GM12878 (cell line): ENCODE data around the gene PLPP7. TPM values are rescaled to one million over a fixed set of nuclear protein-coding genes. Genes with fewer than 3 reads are reported as not detected.

ENCODE experiments used
- ATAC-seq: fragments of 200-7000 bp; cut with Tn5 transposase; 3 replicates; pipeline ENCODE4 v1.9.1; 2020; ENCODE audit warnings: mild to moderate bottlenecking, moderate library complexity
- BruUV-seq: library from RNA; stranded (reverse); fragments of 400-500 nt; replicated peaks from 2 replicates; lab custom pipeline; 2021; lab: Mats Ljungman, UMichigan
- CTCF ChIA-PET: fragments of 300-600 bp; sonication (Branson Sonifier 250); formaldehyde crosslinking; extraction: SDS; loops from one replicate; lab custom pipeline; 2021; ENCODE audit warnings: inconsistent platforms; lab: Yijun Ruan, JAX
- POLR2A ChIA-PET: fragments of 350-600 bp; formaldehyde crosslinking; extraction: SDS; loops from one replicate; lab custom pipeline; 2021; ENCODE audit warnings: inconsistent platforms; lab: Charles Lee
- RAD21 ChIA-PET: fragments of 300-600 bp; sonication (Branson Sonifier 250); formaldehyde crosslinking; loops from one replicate; lab custom pipeline; 2023; ENCODE audit warnings: antibody characterized with exemption; ENCODE audit not compliant: unreplicated experiment; lab: Charles Lee
- SMC1A ChIA-PET: fragments of 300-600 bp; sonication (Branson Sonifier 250); formaldehyde crosslinking; loops from one replicate; lab custom pipeline; 2023; ENCODE audit not compliant: unreplicated experiment, uncharacterized antibody; lab: Charles Lee
- DNase-seq: peaks from one replicate; pipeline ENCODE4 v3.0.0-alpha.2; 2011; ENCODE audit warnings: low read depth, low spot score
- FAIRE-seq: peaks from 3 replicates; lab custom pipeline; 2011; peaks lifted over from hg19 to GRCh38; lab: Jason Lieb, UNC
- H2AFZ ChIP-seq: 2 replicates; pipeline ENCODE4 v1.6.0; 2011; ENCODE audit warnings: low read depth, low read length, control low read depth; ENCODE audit not compliant: control insufficient read depth
- H3K27ac ChIP-seq: 2 replicates; pipeline ENCODE4 v1.5.1; 2011; ENCODE audit warnings: control low read depth; ENCODE audit not compliant: control insufficient read depth, insufficient read depth
- H3K27me3 ChIP-seq, 2 experiments: replicated peaks in 1 of 2; 2 replicates each; pipeline versions ENCODE4 v1.6.0 to v1.6.1; 2011; ENCODE audit warnings: low read length in 1 of 2; ENCODE audit not compliant: control insufficient read depth in 2 of 2, insufficient read depth in 2 of 2
- H3K36me3 ChIP-seq, 2 experiments: 2 replicates each; pipeline ENCODE4 v1.5.1; 2011; ENCODE audit warnings: low read length in 1 of 2; ENCODE audit not compliant: control insufficient read depth in 2 of 2, insufficient read depth in 2 of 2
- H3K4me1 ChIP-seq: 2 replicates; pipeline ENCODE4 v1.6.1; 2011; ENCODE audit warnings: mild to moderate bottlenecking, low read length, moderate library complexity, mixed read lengths; ENCODE audit not compliant: control insufficient read depth, insufficient read depth
- H3K4me2 ChIP-seq: 2 replicates; pipeline ENCODE4 v1.6.0; 2011; ENCODE audit warnings: control low read depth; ENCODE audit not compliant: control insufficient read depth, insufficient read depth
- H3K4me3 ChIP-seq: fragments of 200-600 bp; sonication (generic); 2 replicates; pipeline ENCODE4 v1.5.1; 2016
- H3K79me2 ChIP-seq: 2 replicates; pipeline ENCODE4 v1.6.0; 2011; ENCODE audit warnings: low read length; ENCODE audit not compliant: control insufficient read depth, insufficient read depth
- H3K9ac ChIP-seq: 2 replicates; pipeline ENCODE4 v1.8.0; 2011; ENCODE audit warnings: low read length, control low read depth, mixed read lengths; ENCODE audit not compliant: control insufficient read depth, insufficient read depth
- H3K9me3 ChIP-seq: replicated peaks from 3 replicates; pipeline ENCODE4 v1.5.1; 2011; ENCODE audit warnings: mild to moderate bottlenecking, low read length; ENCODE audit not compliant: control insufficient read depth, insufficient read depth
- H4K20me1 ChIP-seq: 2 replicates; pipeline ENCODE4 v1.6.0; 2011; ENCODE audit not compliant: control insufficient read depth, insufficient read depth
- ATF2 ChIP-seq: IDR thresholded peaks from 2 replicates; pipeline ENCODE4 v1.6.1; 2012; ENCODE audit warnings: low read length, inconsistent platforms
- CREB1 ChIP-seq: IDR thresholded peaks from 2 replicates; pipeline ENCODE4 v1.6.1; 2012; ENCODE audit warnings: low read depth, mild to moderate bottlenecking, inconsistent platforms
- KAT2A ChIP-seq: conservative IDR thresholded peaks from 2 replicates; pipeline ENCODE4 v1.6.1; 2011; ENCODE audit warnings: low read depth, low read length; ENCODE audit not compliant: control insufficient read depth
- MLLT1 ChIP-seq: fragments of 450-650 bp; IDR thresholded peaks from 2 replicates; pipeline ENCODE4 v1.6.1; 2016; ENCODE audit warnings: mild to moderate bottlenecking
- NFYA ChIP-seq: IDR thresholded peaks from 2 replicates; pipeline ENCODE4 v1.6.1; 2011; ENCODE audit warnings: low read depth, mild to moderate bottlenecking, low read length, improper control_type of control experiment, borderline replicate concordance
- PKNOX1 ChIP-seq: fragments of 450-650 bp; IDR thresholded peaks from 2 replicates; pipeline ENCODE4 v1.6.1; 2016; ENCODE audit warnings: mild to moderate bottlenecking
- POLR2A ChIP-seq: IDR thresholded peaks from 2 replicates; pipeline ENCODE4 v1.6.1; 2011; ENCODE audit warnings: low read depth, mild to moderate bottlenecking, low read length
- RCOR1 ChIP-seq: conservative IDR thresholded peaks from 2 replicates; pipeline ENCODE4 v1.6.1; 2012; ENCODE audit warnings: low read depth, low read length, improper control_type of control experiment
- RELB ChIP-seq: fragments of 450-650 bp; IDR thresholded peaks from 2 replicates; pipeline ENCODE4 v1.6.1; 2017; ENCODE audit warnings: low read depth, mild to moderate bottlenecking, moderate library complexity
- SMAD5 ChIP-seq: IDR thresholded peaks from 2 replicates; pipeline ENCODE4 v1.6.1; 2016; ENCODE audit warnings: antibody characterized with exemption, low read depth
- ZNF217 ChIP-seq: fragments of 450-650 bp; IDR thresholded peaks from 2 replicates; pipeline ENCODE4 v1.6.1; 2017; ENCODE audit warnings: antibody characterized with exemption, mild to moderate bottlenecking
- ZNF622 ChIP-seq: fragments of 450-650 bp; IDR thresholded peaks from 2 replicates; pipeline ENCODE4 v1.6.1; 2017; ENCODE audit warnings: mild to moderate bottlenecking, inconsistent platforms
- WGBS: methylation state at CpG from one replicate; pipeline ENCODE4 v1.1.6; 2016; ENCODE audit warnings: low lambda C conversion rate; ENCODE audit not compliant: insufficient replicate concordance, insufficient coverage; ENCODE audit errors: missing lambda C conversion rate; 5-methylcytosine and 5-hydroxymethylcytosine counted together
- in situ Hi-C: fragments of 300-500 bp; cut with MboI; formaldehyde crosslinking; loops from 9 replicates; pipeline ENCODE4 v1.14.3; 2018; ENCODE audit warnings: mixed read lengths
- intact Hi-C: fragments of 100-400 bp; cut with micrococcal nuclease; formaldehyde crosslinking; loops from one replicate; pipeline ENCODE4 v1.14.2; 2022; ENCODE audit not compliant: unreplicated experiment
- polyA plus RNA-seq, 11 experiments: library from polyadenylated mRNA; depleted of rRNA in 4 of 11; unstranded in 6 of 11; stranded (reverse) in 5 of 11; fragments of >200 nt; fragmentation: Nextera tagmentation in 4 of 11; fragmentation: Illumina TruSeq in 1 of 11; extraction: Ambion mirVana in 4 of 11; extraction: Trizol in 1 of 11; gene quantifications; 1 replicate in 1 of 11; 2 replicates in 10 of 11; pipeline versions ENCODE4 v1.2.1 to v1.2.3, GENCODE V29; 2011 to 2016; ENCODE audit warnings: inconsistent platforms in 2 of 11, missing spikeins in 2 of 11, low read depth in 1 of 11
- total RNA-seq, 4 experiments: library from RNA; depleted of rRNA in 3 of 4; stranded (reverse); fragments of >200 nt in 3 of 4; fragmentation: Illumina TruSeq in 1 of 4; extraction: Trizol in 1 of 4; gene quantifications; 2 replicates each; pipeline versions ENCODE4 v1.2.1 to v1.2.3, GENCODE V29; 2013 to 2021
- TF ChIP-seq, protein P1 (sequence below): fragments of 450-650 bp; IDR thresholded peaks from 2 replicates; pipeline ENCODE4 v1.6.1; 2017; ENCODE audit warnings: mild to moderate bottlenecking, moderate library complexity

PLPP7 gene
- total and polyA plus RNA-seq, 10 of the 15 experiments (the other 5 are each of a cell fraction or from before 2014, with no cell fraction given), result 0.05 to 1.0 (median 0.40) TPM; not detected in 3

DNA sequence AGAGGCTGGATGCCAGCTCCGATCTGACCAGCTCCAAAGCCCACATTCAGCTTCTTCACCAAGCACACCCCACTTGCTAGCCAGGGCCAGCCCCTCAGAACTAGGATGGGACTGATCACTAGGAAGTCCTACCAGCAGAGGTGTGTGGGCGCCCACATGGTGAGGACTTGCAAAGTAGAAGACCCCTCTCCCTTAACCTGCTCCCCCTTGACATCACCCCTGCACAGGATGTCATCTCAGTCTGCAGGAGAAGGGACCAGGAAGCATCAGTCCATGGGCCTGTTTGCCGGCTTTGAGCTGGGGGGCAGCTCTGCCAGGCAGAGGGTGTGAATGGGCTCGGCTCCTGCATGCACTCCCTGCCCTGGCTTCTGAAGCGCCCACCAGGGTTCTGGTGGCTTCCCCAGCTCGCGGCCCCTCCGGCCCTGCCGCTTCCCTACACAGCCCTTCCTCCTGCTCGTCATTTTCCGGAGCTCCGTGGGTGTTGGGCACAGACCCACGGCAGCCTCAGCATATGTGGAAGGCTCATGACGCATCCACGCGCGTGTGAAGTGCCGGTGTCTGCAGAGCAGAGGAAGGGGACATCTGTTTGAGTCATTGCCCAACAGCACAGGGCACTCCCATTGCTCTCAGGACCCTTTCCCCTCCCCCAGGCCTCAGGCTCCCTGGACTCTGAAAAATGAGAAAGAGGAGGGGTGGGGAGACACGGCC is 9.5 kb upstream of the PLPP7 start:
- ChIA-PET CTCF (interaction anchor here (0.5 to 2.4 kb wide), 4 partner anchors 24 to 1963 kb away, joined by 3 to 10 read pairs (median 7); no protein-coding TSS in a partner anchor), POLR2A (interaction anchor here (0.8 to 1.1 kb wide), 2 partner anchors 9 to 24 kb away, joined by 3 read pairs; partner anchors contain the start of gene PLPP7), SMC1A (no interaction called here), RAD21 (interaction anchor here (0.5 to 1.2 kb wide), 2 partner anchors 11 to 100 kb away, joined by 3 to 5 read pairs; no protein-coding TSS in a partner anchor)
- H3K4me2 ChIP-seq, result no peak overlapping the region
- H4K20me1 ChIP-seq, result no peaks in the 10 kb centered on the region
- 51% methylated on average over 19 of the region's 19 CpGs for WGBS
- no peak overlapping the region for H3K4me3 ChIP-seq
- 0 out of 2 replicates have a peak, but pooled peaks cover 3% of the 10 kb centered on the region for H3K4me1 ChIP-seq
- peaks cover 5 to 6% of the 10 kb centered on the region in 2 experiments; a peak in 3 of 4 replicates for H3K27me3 ChIP-seq
- BruUV-seq, result no TSS peak
- no peak for DNase-seq
- no peak for ATAC-seq
- intact Hi-C loops, result no loop called here
- no peak for FAIRE-seq
- no peaks in the 10 kb centered on the region for H3K36me3 ChIP-seq
- no peak overlapping the region for H3K27ac ChIP-seq
- no peak overlapping the region for H3K9ac ChIP-seq
- no peaks in the 10 kb centered on the region for H3K9me3 ChIP-seq
- H2AFZ ChIP-seq, result no peak overlapping the region
- H3K79me2 ChIP-seq, result peaks cover 22% of the 10 kb centered on the region
- in situ Hi-C loops, result no loop called here
- no peak for TF ChIP-seq NFYA
- TF ChIP-seq KAT2A, result no peak
- no peak for TF ChIP-seq ZNF622
- no peak for TF ChIP-seq PKNOX1
- TF ChIP-seq RELB, result no peak
- no peak for TF ChIP-seq ATF2
- TF ChIP-seq CREB1, result no peak
- TF ChIP-seq ZNF217, result no peak
- TF ChIP-seq MLLT1, result no peak
- TF ChIP-seq SMAD5, result no peak
- no peak for TF ChIP-seq POLR2A
- TF ChIP-seq RCOR1, result no peak
- TF ChIP-seq, protein P1, sequence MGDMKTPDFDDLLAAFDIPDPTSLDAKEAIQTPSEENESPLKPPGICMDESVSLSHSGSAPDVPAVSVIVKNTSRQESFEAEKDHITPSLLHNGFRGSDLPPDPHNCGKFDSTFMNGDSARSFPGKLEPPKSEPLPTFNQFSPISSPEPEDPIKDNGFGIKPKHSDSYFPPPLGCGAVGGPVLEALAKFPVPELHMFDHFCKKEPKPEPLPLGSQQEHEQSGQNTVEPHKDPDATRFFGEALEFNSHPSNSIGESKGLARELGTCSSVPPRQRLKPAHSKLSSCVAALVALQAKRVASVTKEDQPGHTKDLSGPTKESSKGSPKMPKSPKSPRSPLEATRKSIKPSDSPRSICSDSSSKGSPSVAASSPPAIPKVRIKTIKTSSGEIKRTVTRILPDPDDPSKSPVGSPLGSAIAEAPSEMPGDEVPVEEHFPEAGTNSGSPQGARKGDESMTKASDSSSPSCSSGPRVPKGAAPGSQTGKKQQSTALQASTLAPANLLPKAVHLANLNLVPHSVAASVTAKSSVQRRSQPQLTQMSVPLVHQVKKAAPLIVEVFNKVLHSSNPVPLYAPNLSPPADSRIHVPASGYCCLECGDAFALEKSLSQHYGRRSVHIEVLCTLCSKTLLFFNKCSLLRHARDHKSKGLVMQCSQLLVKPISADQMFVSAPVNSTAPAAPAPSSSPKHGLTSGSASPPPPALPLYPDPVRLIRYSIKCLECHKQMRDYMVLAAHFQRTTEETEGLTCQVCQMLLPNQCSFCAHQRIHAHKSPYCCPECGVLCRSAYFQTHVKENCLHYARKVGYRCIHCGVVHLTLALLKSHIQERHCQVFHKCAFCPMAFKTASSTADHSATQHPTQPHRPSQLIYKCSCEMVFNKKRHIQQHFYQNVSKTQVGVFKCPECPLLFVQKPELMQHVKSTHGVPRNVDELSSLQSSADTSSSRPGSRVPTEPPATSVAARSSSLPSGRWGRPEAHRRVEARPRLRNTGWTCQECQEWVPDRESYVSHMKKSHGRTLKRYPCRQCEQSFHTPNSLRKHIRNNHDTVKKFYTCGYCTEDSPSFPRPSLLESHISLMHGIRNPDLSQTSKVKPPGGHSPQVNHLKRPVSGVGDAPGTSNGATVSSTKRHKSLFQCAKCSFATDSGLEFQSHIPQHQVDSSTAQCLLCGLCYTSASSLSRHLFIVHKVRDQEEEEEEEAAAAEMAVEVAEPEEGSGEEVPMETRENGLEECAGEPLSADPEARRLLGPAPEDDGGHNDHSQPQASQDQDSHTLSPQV, result no peak
